Endothelial cell of umbilical vein (primary cell): ENCODE measurements around the gene TSPAN31. TPM values are rescaled to one million over a fixed set of nuclear protein-coding genes. Genes with fewer than 3 reads are reported as not detected.

ENCODE experiments used
- BruUV-seq: library from RNA; stranded (reverse); fragments of 400-500 nt; replicated peaks from 2 replicates; lab custom pipeline; 2021; lab: Mats Ljungman, UMichigan
- CTCF ChIA-PET: fragments of 300-600, 350-600 bp; sonication (Branson Sonifier 250); formaldehyde crosslinking; loops from one replicate; lab custom pipeline; 2021; ENCODE audit warnings: antibody characterized with exemption, inconsistent platforms; lab: Charles Lee
- POLR2A ChIA-PET: fragments of 300-600, 350-600 bp; sonication (Branson Sonifier 250); formaldehyde crosslinking; loops from one replicate; lab custom pipeline; 2021; ENCODE audit warnings: antibody characterized with exemption, inconsistent platforms; lab: Charles Lee
- DNase-seq: peaks from one replicate; pipeline ENCODE4 v3.0.0-alpha.2; 2011; ENCODE audit warnings: low read depth, low spot score
- FAIRE-seq: peaks from 2 replicates; lab custom pipeline; 2011; peaks lifted over from hg19 to GRCh38; lab: Jason Lieb, UNC
- H2AFZ ChIP-seq: 2 replicates; pipeline ENCODE4 v1.6.0; 2012; ENCODE audit warnings: low read depth, low read length, control low read depth, inconsistent platforms
- H3K27ac ChIP-seq: 2 replicates; pipeline ENCODE4 v1.5.1; 2011; ENCODE audit warnings: low read depth, mild to moderate bottlenecking, control low read depth, low read length, moderate library complexity; ENCODE audit not compliant: insufficient read depth
- H3K27me3 ChIP-seq, 2 experiments: 2 replicates each; pipeline versions ENCODE4 v1.6.0 to v1.6.1; 2011; ENCODE audit warnings: low read length in 2 of 2, mixed read lengths in 1 of 2; ENCODE audit not compliant: control insufficient read depth in 2 of 2, insufficient read depth in 2 of 2
- H3K36me3 ChIP-seq, 2 experiments: 2 replicates in 1 of 2; 3 replicates in 1 of 2; pipeline ENCODE4 v1.5.1; 2011; ENCODE audit warnings: low read length in 2 of 2, mild to moderate bottlenecking in 1 of 2, moderate library complexity in 1 of 2; ENCODE audit not compliant: control insufficient read depth in 2 of 2, insufficient read depth in 2 of 2; ENCODE audit errors: extremely low read depth in 1 of 2
- H3K4me1 ChIP-seq: 3 replicates; pipeline ENCODE4 v1.5.1; 2011; ENCODE audit warnings: mild to moderate bottlenecking, low read length; ENCODE audit not compliant: control insufficient read depth, insufficient read depth; ENCODE audit errors: extremely low read depth
- H3K4me2 ChIP-seq: 2 replicates; pipeline ENCODE4 v1.6.1; 2011; ENCODE audit warnings: low read length, control low read depth, mixed read lengths; ENCODE audit not compliant: insufficient read depth
- H3K4me3 ChIP-seq, 3 experiments: fragments of 200-600 bp in 1 of 3; sonication (generic), shearing (Covaris generic) in 1 of 3; replicated peaks in 1 of 3; 2 replicates each; pipeline ENCODE4 v1.5.1; 2011 to 2016; ENCODE audit warnings: control low read depth in 3 of 3, low read length in 3 of 3, mild to moderate bottlenecking in 2 of 3, inconsistent platforms in 1 of 3, low read depth in 1 of 3, moderate library complexity in 1 of 3; ENCODE audit not compliant: insufficient read depth in 1 of 3
- H3K79me2 ChIP-seq: 2 replicates; pipeline ENCODE4 v1.6.0; 2012; ENCODE audit warnings: low read length, inconsistent platforms; ENCODE audit not compliant: control insufficient read depth, insufficient read depth
- H3K9ac ChIP-seq: replicated peaks from 2 replicates; pipeline ENCODE3; 2011; ENCODE audit warnings: low read length, control low read depth; ENCODE audit not compliant: insufficient read depth; ENCODE audit errors: extremely low read depth
- H3K9me1 ChIP-seq: replicated peaks from 3 replicates; pipeline ENCODE4 v1.6.0; 2011; ENCODE audit warnings: mild to moderate bottlenecking, low read length; ENCODE audit not compliant: control insufficient read depth, insufficient read depth; ENCODE audit errors: extremely low read depth
- H3K9me3 ChIP-seq: replicated peaks from 2 replicates; pipeline ENCODE4 v1.5.1; 2012; ENCODE audit warnings: low read length, inconsistent platforms; ENCODE audit not compliant: control insufficient read depth, insufficient read depth
- H4K20me1 ChIP-seq: replicated peaks from 2 replicates; pipeline ENCODE3; 2011; ENCODE audit warnings: mild to moderate bottlenecking, low read length; ENCODE audit not compliant: control insufficient read depth, insufficient read depth; ENCODE audit errors: extremely low read depth
- CTCF ChIP-seq, 2 donors: IDR thresholded peaks; 1 replicate in 1 of 2; 2 replicates in 1 of 2; pipeline ENCODE4 v1.5.1; 2011; ENCODE audit warnings: low read length in 2 of 2, mild to moderate bottlenecking in 2 of 2, moderate library complexity in 2 of 2, control low read depth in 1 of 2, inconsistent platforms in 1 of 2, low read depth in 1 of 2; ENCODE audit not compliant: insufficient read depth in 1 of 2; ENCODE audit errors: extremely low read depth in 1 of 2
- EZH2 ChIP-seq: IDR thresholded peaks from 2 replicates; pipeline ENCODE4 v1.6.1; 2012; ENCODE audit warnings: borderline replicate concordance, low read depth, mild to moderate bottlenecking, moderate library complexity, low read length, inconsistent platforms; ENCODE audit not compliant: severe bottlenecking
- FOS ChIP-seq: IDR thresholded peaks from 2 replicates; pipeline ENCODE4 v1.6.1; 2011; ENCODE audit warnings: mild to moderate bottlenecking, low read length, moderate library complexity, borderline replicate concordance; ENCODE audit not compliant: insufficient read depth
- GATA2 ChIP-seq: IDR thresholded peaks from 2 replicates; pipeline ENCODE4 v1.7.0; 2011; ENCODE audit warnings: low read depth, mild to moderate bottlenecking, moderate library complexity, mixed read lengths, low read length; ENCODE audit not compliant: insufficient read length, insufficient read depth
- JUN ChIP-seq: IDR thresholded peaks from 2 replicates; pipeline ENCODE4 v1.6.1; 2011; ENCODE audit warnings: borderline replicate concordance, low read depth; ENCODE audit not compliant: insufficient read length, insufficient read depth
- MAX ChIP-seq: IDR thresholded peaks from 2 replicates; pipeline ENCODE4 v1.6.1; 2011; ENCODE audit not compliant: insufficient read depth, insufficient read length
- MYC ChIP-seq: IDR thresholded peaks from one replicate; pipeline ENCODE4 v1.6.1; 2011; ENCODE audit warnings: mild to moderate bottlenecking, low read depth, low read length
- POLR2A ChIP-seq: IDR thresholded peaks from 2 replicates; pipeline ENCODE4 v1.6.1; 2012; ENCODE audit warnings: low read depth, mild to moderate bottlenecking, control low read depth, low read length
- POLR2AphosphoS5 ChIP-seq: IDR thresholded peaks from 2 replicates; pipeline ENCODE4 v1.6.1; 2012; ENCODE audit warnings: low read depth, mild to moderate bottlenecking, control low read depth, low read length, moderate library complexity; ENCODE audit not compliant: insufficient read depth
- dilution Hi-C: fragments of 300-500 bp; cut with MboI; formaldehyde crosslinking; loops from one replicate; pipeline ENCODE4 v1.15.0; 2019; ENCODE audit warnings: low sequenced_read_pairs; ENCODE audit not compliant: extremely low pct_ligation_motif_present
- intact Hi-C: fragments of 100-400 bp; cut with micrococcal nuclease; formaldehyde crosslinking; loops from one replicate; pipeline ENCODE4 v1.10.0; 2022
- polyA plus RNA-seq, 4 experiments: library from polyadenylated mRNA; depleted of rRNA in 3 of 4; stranded (reverse) in 3 of 4; unstranded in 1 of 4; fragments of >200 nt; gene quantifications; 2 replicates each; pipeline versions ENCODE4 v1.2.1 to v1.2.3, GENCODE V29; 2011 to 2012; ENCODE audit warnings: missing spikeins in 1 of 4
- total RNA-seq: library from RNA; stranded (reverse); gene quantifications from 2 replicates; pipeline ENCODE4 v1.2.3, GENCODE V29; 2021

Gene TSPAN31
- total and polyA plus RNA-seq, 2 donors (not counting 3 experiments of a cell fraction or from before 2014, with no cell fraction given) = 15.0 to 43.9 TPM

- CTCF ChIA-PET = interaction anchor here (0.8 to 1.2 kb wide), 2 partner anchors 12 to 26 kb away, joined by 3 to 5 read pairs; no protein-coding TSS in a partner anchor
- FAIRE-seq = peak; percentile 97
Measured at GRCh38 chr12:57751788-57752667, 7.2 kb downstream of the TSPAN31 start, which contains the start of gene CDK4. CDK4 (minus strand) TSS chr12:57752310; CDS start chr12:57751717, 593 bp downstream.

More at GRCh38 chr12:57751788-57752667, 7.2 kb downstream of the TSPAN31 start, which contains the start of gene CDK4:
- H3K9ac ChIP-seq = peak within 1 kb of the TSS; percentile 88
- H3K9me1 ChIP-seq = no peaks in the 10 kb centered on the region
- peak; percentile 35 for TF ChIP-seq GATA2
- TF ChIP-seq FOS = peak; percentile 46
- no peak for TF ChIP-seq JUN
- TF ChIP-seq MAX = peak; percentile 100
- peak; percentile 33 for TF ChIP-seq MYC
- peak; percentile 76 for TF ChIP-seq POLR2AphosphoS5
- no peak for TF ChIP-seq EZH2
- TF ChIP-seq POLR2A = peak; percentile 84
- TF ChIP-seq CTCF (IDR thresholded peaks at IDR 0.05; ENCODE audit: extremely low read depth in 1 of 2, insufficient read depth in 1 of 2, low read depth in 1 of 2, low read length in 2 of 2) = no peak
- no peaks in the 10 kb centered on the region for H4K20me1 ChIP-seq
- H3K27ac ChIP-seq = peak within 1 kb of the TSS; percentile 68
- POLR2A ChIA-PET = no interaction called here
- TSS peak; percentile 67 for BruUV-seq
- H3K4me1 ChIP-seq = peaks cover 17% of the 10 kb centered on the region
- peaks cover 4 to 22% of the 10 kb centered on the region in 2 experiments for H3K36me3 ChIP-seq
- peak; percentile 100 for DNase-seq
- H3K79me2 ChIP-seq = peaks cover 19% of the 10 kb centered on the region
- intact Hi-C loops (loop anchor here (1.0 kb wide), 2 partner anchors 20 to 26 kb away; partner anchors contain the start of genes EEF1AKMT3 and METTL1), dilution Hi-C loops (no loop called here)
- H3K27me3 ChIP-seq = peaks cover 22 to 28% of the 10 kb centered on the region in 2 experiments
- H3K4me3 ChIP-seq = peak within 1 kb of the TSS; percentile 19 to 78 (median 61)
- H3K9me3 ChIP-seq = no peaks in the 10 kb centered on the region
- peak within 1 kb of the TSS; percentile 29 for H2AFZ ChIP-seq
- H3K4me2 ChIP-seq = peak within 1 kb of the TSS; percentile 86
